NB4 (cell line): ENCODE data around the gene TFPT.

Experiments
- CTCF ChIP-seq: IDR thresholded peaks from one replicate; pipeline ENCODE4 v1.5.1; 2012; ENCODE audit warnings: low read depth, low read length
- TF ChIP-seq, protein P1 (sequence below): IDR thresholded peaks from 2 replicates; pipeline ENCODE4 v1.6.1; 2011; ENCODE audit warnings: low read depth, low read length

GRCh38 chr19:54074851-54075250 is 40.6 kb downstream of the TFPT start:
- no peak for TF ChIP-seq CTCF
- TF ChIP-seq, protein P1, sequence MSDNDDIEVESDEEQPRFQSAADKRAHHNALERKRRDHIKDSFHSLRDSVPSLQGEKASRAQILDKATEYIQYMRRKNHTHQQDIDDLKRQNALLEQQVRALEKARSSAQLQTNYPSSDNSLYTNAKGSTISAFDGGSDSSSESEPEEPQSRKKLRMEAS: no peak
